Cardiac muscle cell (in vitro differentiated cells and primary cell): ENCODE data around the gene CDCA5. TPM values are rescaled to one million over a fixed set of nuclear protein-coding genes. Genes with fewer than 3 reads are reported as not detected.
A peak's percentile ranks its signal among the peaks of the same experiment; 100 is the strongest.
"Not testable (repeated sequence)": the region's sequence is repeated elsewhere in the genome, so short reads cannot be mapped to it uniquely, and the experiment has no call there.

ENCODE experiments used
- DNase-seq, 2 donors: peaks; one replicate each; pipeline versions ENCODE4 v3.0.0 to v3.0.0-alpha.2; 2010 to 2017; ENCODE audit warnings: low read depth in 1 of 2, low spot score in 1 of 2
- H3K27ac ChIP-seq: fragments of 200-600 bp; sonication (generic); 2 replicates; pipeline ENCODE4 v1.5.1; 2016
- H3K27me3 ChIP-seq: fragments of 200-600 bp; sonication (generic); 2 replicates; pipeline ENCODE4 v1.6.0; 2016; ENCODE audit warnings: control low read depth
- H3K36me3 ChIP-seq: fragments of 200-600 bp; sonication (generic); 2 replicates; pipeline ENCODE4 v1.5.1; 2016; ENCODE audit warnings: control low read depth
- H3K4me1 ChIP-seq: fragments of 200-600 bp; sonication (generic); 2 replicates; pipeline ENCODE4 v1.8.1; 2017; ENCODE audit warnings: low read depth, mild to moderate bottlenecking, mixed run types
- H3K4me3 ChIP-seq: fragments of 200-600 bp; sonication (generic); 2 replicates; pipeline ENCODE4 v1.5.1; 2016; ENCODE audit warnings: mild to moderate bottlenecking
- H3K9me3 ChIP-seq: fragments of 200-600 bp; sonication (generic); 2 replicates; pipeline ENCODE4 v1.5.1; 2017; ENCODE audit warnings: low read depth, mild to moderate bottlenecking, control low read depth
- polyA plus RNA-seq: library from polyadenylated mRNA; unstranded; fragments of >200 nt; fragmentation: Nextera tagmentation; extraction: Ambion mirVana; gene quantifications from 2 replicates; pipeline ENCODE4 v1.2.1, GENCODE V29; 2016
- total RNA-seq: library from RNA; depleted of rRNA; stranded (reverse); fragments of >200 nt; gene quantifications from 2 replicates; pipeline ENCODE4 v1.2.3, GENCODE V29; 2016
- TF ChIP-seq, protein P1 (sequence below): IDR thresholded peaks from 2 replicates; pipeline ENCODE4 v1.5.1; 2012; ENCODE audit warnings: low read depth, mild to moderate bottlenecking, low read length

The CDCA5 gene
- total and polyA plus RNA-seq, 2 experiments from 2014 or later = 14.2 to 18.1 TPM

DNA sequence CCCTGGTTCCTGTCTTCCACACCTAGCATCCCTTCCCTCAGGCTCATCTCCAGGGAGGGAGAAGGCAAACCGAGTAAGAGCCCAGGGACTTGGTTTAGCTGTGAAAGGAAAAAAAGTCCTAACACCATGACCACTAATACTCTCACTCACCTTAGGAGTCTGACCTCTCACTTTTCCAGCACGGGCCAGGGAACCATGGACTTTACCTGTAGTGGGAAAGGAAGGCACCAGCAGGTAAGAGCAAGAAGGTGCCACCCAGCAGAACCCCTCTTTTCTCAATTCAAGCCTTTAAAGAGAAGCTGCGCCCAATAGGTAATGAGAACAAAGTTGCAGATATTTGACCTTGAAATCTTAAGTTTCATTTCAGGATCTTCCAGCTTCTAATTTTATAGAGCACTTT, 37.0 kb upstream of the CDCA5 start:
- peaks cover 4% of the 10 kb centered on the region for H3K4me1 ChIP-seq
- H3K4me3 ChIP-seq = peak overlapping the region; percentile 76
- peak overlapping the region; percentile 57 for H3K27ac ChIP-seq
- no peaks in the 10 kb centered on the region for H3K27me3 ChIP-seq
- H3K36me3 ChIP-seq = peaks cover 16% of the 10 kb centered on the region
- TF ChIP-seq, protein P1, sequence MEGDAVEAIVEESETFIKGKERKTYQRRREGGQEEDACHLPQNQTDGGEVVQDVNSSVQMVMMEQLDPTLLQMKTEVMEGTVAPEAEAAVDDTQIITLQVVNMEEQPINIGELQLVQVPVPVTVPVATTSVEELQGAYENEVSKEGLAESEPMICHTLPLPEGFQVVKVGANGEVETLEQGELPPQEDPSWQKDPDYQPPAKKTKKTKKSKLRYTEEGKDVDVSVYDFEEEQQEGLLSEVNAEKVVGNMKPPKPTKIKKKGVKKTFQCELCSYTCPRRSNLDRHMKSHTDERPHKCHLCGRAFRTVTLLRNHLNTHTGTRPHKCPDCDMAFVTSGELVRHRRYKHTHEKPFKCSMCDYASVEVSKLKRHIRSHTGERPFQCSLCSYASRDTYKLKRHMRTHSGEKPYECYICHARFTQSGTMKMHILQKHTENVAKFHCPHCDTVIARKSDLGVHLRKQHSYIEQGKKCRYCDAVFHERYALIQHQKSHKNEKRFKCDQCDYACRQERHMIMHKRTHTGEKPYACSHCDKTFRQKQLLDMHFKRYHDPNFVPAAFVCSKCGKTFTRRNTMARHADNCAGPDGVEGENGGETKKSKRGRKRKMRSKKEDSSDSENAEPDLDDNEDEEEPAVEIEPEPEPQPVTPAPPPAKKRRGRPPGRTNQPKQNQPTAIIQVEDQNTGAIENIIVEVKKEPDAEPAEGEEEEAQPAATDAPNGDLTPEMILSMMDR = no peak
- no peak for DNase-seq
- no peaks in the 10 kb centered on the region for H3K9me3 ChIP-seq

DNA sequence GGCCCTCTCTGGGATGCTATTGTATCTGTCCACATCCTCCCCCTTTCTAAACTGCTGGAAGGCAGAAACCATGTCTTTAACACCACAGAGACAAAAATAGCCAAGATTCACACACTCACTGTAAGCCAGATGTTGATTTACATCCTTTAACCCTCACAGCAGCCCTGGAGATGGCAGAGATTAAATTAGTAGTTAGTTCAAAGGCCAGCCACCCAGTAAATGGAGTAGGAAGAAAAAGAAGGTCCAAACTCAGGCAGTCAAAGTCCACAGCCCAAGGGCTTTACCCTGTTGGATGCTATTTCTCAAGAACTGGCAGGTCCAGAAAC, 35.8 kb upstream of the CDCA5 start:
- H3K4me1 ChIP-seq = peaks cover 4% of the 10 kb centered on the region
- H3K36me3 ChIP-seq = peaks cover 14% of the 10 kb centered on the region
- no peak overlapping the region for H3K27ac ChIP-seq
- TF ChIP-seq, protein P1 = no peak
- DNase-seq = no peak
- H3K9me3 ChIP-seq = no peaks in the 10 kb centered on the region
- no peak overlapping the region for H3K4me3 ChIP-seq
- no peaks in the 10 kb centered on the region for H3K27me3 ChIP-seq

DNA sequence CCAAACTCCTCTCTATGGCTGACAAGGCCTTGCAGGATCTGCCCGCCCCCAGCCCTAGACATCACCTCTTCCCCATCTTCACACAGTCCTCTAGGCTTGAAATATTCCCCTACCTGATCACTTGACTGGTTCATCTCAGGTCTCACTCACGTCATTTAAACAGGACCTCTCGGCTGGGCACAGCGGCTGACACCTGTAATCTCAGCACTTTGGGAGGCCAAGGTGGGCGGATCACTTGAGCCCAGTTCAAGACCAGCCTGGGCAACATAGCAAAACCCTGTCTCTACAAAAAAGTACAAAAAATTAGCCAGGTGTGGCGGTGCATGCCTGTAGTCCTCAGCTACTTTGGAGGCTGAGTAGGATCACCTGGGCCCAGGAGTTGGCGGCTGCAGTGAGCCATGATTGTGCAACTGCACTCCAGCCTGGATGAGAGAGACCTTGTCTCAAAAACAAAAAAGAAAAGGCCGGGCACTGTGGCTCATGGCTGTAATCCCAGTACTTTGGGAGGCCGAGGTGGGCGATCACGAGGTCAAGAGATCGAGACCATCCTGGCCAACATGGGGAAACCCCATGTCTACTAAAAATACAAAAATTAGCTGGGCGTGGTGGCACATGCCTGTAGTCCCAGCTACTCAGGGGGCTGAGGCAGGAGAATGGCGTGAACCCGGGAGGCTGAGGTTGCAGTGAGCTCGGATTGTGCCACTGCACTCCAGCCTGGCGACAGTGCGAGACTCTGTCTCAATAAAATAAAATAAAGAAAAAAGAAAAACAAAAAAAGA, 35.2 kb upstream of the CDCA5 start:
- Histone ChIP-seq H3K36me3 (peaks cover 12% of the 10 kb centered on the region), H3K27ac (peak overlapping the region; percentile 35)
- not testable (repeated sequence) for H3K4me1 ChIP-seq, H3K27me3 ChIP-seq, H3K4me3 ChIP-seq, H3K9me3 ChIP-seq, DNase-seq

DNA sequence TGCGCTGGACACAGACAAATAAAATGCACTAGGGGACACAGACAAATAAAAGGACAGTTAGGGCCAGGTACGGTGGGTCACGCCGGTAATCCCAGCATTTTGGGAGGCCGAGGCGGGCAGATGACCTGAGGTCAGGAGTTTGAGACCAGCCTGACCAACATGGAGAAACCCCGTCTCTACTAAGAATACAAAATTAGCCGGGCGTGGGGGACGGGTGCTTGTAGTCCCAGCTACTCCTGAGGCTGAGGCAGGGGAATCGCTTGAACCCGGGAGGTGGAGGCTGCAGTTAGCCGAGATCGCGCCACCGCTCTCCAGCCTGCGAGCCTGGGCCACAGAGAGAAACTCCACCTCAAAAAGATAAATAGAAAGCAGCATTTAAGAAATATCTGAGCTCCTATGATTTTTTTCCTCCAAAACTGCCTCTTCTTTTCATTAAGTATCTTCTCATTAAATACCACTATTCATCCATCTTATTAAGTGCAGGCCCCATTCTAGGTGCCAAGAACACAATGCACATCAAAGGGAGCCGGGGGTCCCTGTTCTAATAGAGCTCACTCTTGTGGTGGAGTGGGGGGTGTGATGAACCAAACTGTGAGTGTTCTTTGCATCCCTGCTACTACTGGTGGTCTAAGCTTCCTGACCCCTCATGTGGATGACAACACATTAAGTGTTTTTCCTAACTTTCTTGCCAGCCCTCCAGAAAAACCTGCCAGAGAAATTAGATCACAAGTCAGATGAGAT, 34.4 kb upstream of the CDCA5 start:
- Histone ChIP-seq H3K4me3 (no peak overlapping the region), H3K27me3 (no peaks in the 10 kb centered on the region), H3K36me3 (peaks cover 12% of the 10 kb centered on the region), H3K9me3 (no peaks in the 10 kb centered on the region), H3K27ac (peak overlapping the region; percentile 31), H3K4me1 (peaks cover 9% of the 10 kb centered on the region)
- no peak for DNase-seq
- TF ChIP-seq, protein P1 = no peak

DNA sequence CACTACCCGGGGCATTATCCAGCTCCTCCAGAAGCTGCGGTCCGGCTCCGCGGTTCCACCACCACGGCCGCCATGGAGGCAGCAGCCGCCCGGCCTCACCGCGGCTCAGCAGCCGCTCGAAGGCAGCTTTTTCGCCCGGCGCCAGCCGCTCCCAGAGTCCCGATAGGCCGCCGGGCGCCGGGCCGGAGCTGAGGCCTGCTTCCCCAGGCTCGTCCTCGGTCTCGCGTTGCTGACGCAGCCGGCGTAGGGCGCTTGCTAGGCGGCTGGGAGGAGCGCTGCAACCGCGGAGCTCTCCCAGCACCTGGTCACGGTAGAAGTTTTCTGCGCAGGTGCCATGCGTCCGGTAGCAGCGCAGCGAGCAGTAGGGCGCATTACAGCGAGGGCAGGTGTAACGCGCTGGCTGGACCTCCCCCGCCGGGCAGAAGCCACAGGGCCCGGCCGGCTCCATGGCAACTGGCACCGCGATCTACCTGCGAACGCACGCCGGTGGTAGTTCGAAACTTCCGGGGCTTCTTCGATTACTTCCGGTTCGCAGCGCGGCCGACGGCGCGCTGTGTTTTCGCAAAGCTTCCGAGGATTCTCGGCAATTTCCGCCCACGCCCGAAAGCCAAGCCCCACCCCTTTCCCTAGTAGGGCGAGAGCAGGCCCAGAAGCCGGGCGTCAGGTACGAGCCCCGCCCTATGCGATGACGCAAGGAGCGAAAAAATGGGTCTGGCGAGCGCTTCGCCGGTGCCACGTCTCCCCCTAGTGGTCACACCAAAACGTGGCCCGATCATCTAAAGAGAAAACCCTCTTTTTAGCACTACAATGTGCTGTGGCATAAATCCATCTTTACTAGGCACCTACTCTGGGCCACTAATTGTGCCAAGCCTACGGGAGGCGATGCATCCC, 33.6 kb upstream of the CDCA5 start, which contains the start of gene ZNHIT2:
ZNHIT2 (minus strand) TSS at position 496 of the 891 bp plus-strand sequence; CDS start at position 448, 48 bp downstream.
- no peaks in the 10 kb centered on the region for H3K9me3 ChIP-seq
- peak within 1 kb of the TSS; percentile 63 for H3K27ac ChIP-seq
- H3K4me1 ChIP-seq = peaks cover 6% of the 10 kb centered on the region
- peaks cover 12% of the 10 kb centered on the region for H3K36me3 ChIP-seq
- H3K4me3 ChIP-seq = peak within 1 kb of the TSS; percentile 84
- TF ChIP-seq, protein P1 = peak; percentile 89
- DNase-seq = peak; percentile 99
- H3K27me3 ChIP-seq = no peaks in the 10 kb centered on the region
